Trophoblast cell (in vitro differentiated cells and primary cell): ENCODE data around the gene ZBTB1.

ENCODE experiments used
- DNase-seq, 2 donors: peaks; one replicate each; pipeline ENCODE4 v3.0.0-alpha.2; 2016
- H2AFZ ChIP-seq: 2 replicates; pipeline ENCODE4 v1.6.1; 2013; ENCODE audit warnings: low read length, moderate library complexity, mild to moderate bottlenecking; ENCODE audit not compliant: insufficient read depth, poor library complexity
- H2AK5ac ChIP-seq: 2 replicates; pipeline ENCODE4 v1.6.1; 2013; ENCODE audit warnings: mild to moderate bottlenecking, low read length
- H2BK120ac ChIP-seq: 2 replicates; pipeline ENCODE4 v1.6.1; 2013; ENCODE audit warnings: low read length, mild to moderate bottlenecking, moderate library complexity; ENCODE audit not compliant: insufficient read depth, poor library complexity
- H2BK12ac ChIP-seq: 2 replicates; pipeline ENCODE4 v1.6.1; 2013; ENCODE audit warnings: mild to moderate bottlenecking, low read length, moderate library complexity
- H2BK5ac ChIP-seq: 2 replicates; pipeline ENCODE4 v1.6.1; 2013; ENCODE audit warnings: low read length, low read depth, moderate library complexity, mild to moderate bottlenecking; ENCODE audit not compliant: poor library complexity
- H3K14ac ChIP-seq: 2 replicates; pipeline ENCODE4 v1.6.1; 2013; ENCODE audit warnings: mild to moderate bottlenecking, low read length
- H3K18ac ChIP-seq: 2 replicates; pipeline ENCODE4 v1.6.1; 2013; ENCODE audit warnings: mild to moderate bottlenecking, low read length
- H3K23ac ChIP-seq: 2 replicates; pipeline ENCODE4 v1.6.1; 2013; ENCODE audit warnings: low read length
- H3K27ac ChIP-seq: 2 replicates; pipeline ENCODE4 v1.5.1; 2013; ENCODE audit warnings: low read depth, mild to moderate bottlenecking, inconsistent platforms, low read length, moderate library complexity
- H3K27me3 ChIP-seq: 2 replicates; pipeline ENCODE4 v1.6.1; 2013; ENCODE audit warnings: inconsistent platforms, mild to moderate bottlenecking, low read length, moderate library complexity; ENCODE audit not compliant: insufficient read depth
- H3K36me3 ChIP-seq, 2 experiments: 1 replicate in 1 of 2; 2 replicates in 1 of 2; pipeline ENCODE4 v1.6.1; 2013; ENCODE audit warnings: low read length in 2 of 2, mild to moderate bottlenecking in 2 of 2, moderate library complexity in 1 of 2; ENCODE audit not compliant: insufficient read depth in 2 of 2, control insufficient read depth in 1 of 2
- H3K4ac ChIP-seq: 2 replicates; pipeline ENCODE4 v1.6.1; 2013; ENCODE audit warnings: low read depth, mild to moderate bottlenecking, low read length, moderate library complexity
- H3K4me1 ChIP-seq, 2 experiments: 1 replicate in 1 of 2; 2 replicates in 1 of 2; pipeline ENCODE4 v1.6.1; 2013; ENCODE audit warnings: low read length in 2 of 2, mild to moderate bottlenecking in 2 of 2, moderate library complexity in 1 of 2; ENCODE audit not compliant: insufficient read depth in 2 of 2, control insufficient read depth in 1 of 2
- H3K4me2 ChIP-seq: 2 replicates; pipeline ENCODE4 v1.6.1; 2013; ENCODE audit warnings: inconsistent platforms, mild to moderate bottlenecking, low read length, moderate library complexity
- H3K4me3 ChIP-seq: 2 replicates; pipeline ENCODE4 v1.5.1; 2013; ENCODE audit warnings: mild to moderate bottlenecking, low read depth, low read length, inconsistent platforms
- H3K79me1 ChIP-seq: one replicate; pipeline ENCODE4 v1.6.1; 2013; ENCODE audit warnings: low read length
- H3K79me2 ChIP-seq: 2 replicates; pipeline ENCODE4 v1.6.1; 2013; ENCODE audit warnings: low read length, mild to moderate bottlenecking; ENCODE audit not compliant: control insufficient read depth, insufficient read depth, poor library complexity
- H3K9ac ChIP-seq: 2 replicates; pipeline ENCODE4 v1.6.1; 2013; ENCODE audit warnings: mild to moderate bottlenecking, low read length
- H3K9me3 ChIP-seq: 2 replicates; pipeline ENCODE4 v1.6.1; 2013; ENCODE audit warnings: low read depth, mild to moderate bottlenecking, control low read depth, inconsistent platforms, low read length; ENCODE audit not compliant: insufficient read depth
- H4K12ac ChIP-seq: 2 replicates; pipeline ENCODE4 v1.6.1; 2013; ENCODE audit warnings: low read depth, mild to moderate bottlenecking, low read length, moderate library complexity
- H4K8ac ChIP-seq: 2 replicates; pipeline ENCODE4 v1.6.1; 2013; ENCODE audit warnings: low read depth, mild to moderate bottlenecking, low read length, moderate library complexity
- H4K91ac ChIP-seq: one replicate; pipeline ENCODE4 v1.6.1; 2013; ENCODE audit warnings: low read depth, mild to moderate bottlenecking, low read length, moderate library complexity
- WGBS: extraction: QIAGEN DNeasy Blood & Tissue Kit; methylation state at CpG from one replicate; pipeline ENCODE4 v1.1.7; 2013; ENCODE audit warnings: missing lambda C conversion rate; ENCODE audit not compliant: insufficient read length, insufficient coverage; ENCODE audit errors: extremely low coverage; 5-methylcytosine and 5-hydroxymethylcytosine counted together

The ZBTB1 gene

DNA sequence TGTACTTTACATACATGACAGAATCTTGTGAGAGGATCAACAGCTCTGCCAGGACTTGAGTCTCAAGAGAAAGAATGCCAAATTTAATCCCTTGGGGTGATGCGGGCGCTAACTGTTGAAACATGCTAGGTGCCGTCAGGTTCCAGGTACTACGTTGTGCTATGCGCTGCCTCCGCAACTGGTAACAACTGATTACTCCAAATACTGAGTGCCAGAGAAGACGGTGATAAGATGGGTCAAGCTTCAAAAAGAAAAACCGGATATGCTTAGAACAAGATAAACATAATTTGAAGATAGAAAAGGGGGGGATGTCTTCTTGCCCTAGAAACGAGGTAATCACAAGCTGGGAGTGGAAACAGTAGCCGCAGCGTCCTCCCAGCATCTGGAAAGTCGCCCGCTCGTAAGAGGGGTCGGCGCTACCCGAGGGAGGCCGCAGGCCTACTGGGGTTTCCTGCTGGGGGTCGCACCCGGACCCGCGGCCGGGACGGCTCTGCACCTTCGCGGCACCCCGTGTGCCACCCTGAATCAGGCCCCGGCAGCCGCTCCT is 1.6 kb upstream of the ZBTB1 start:
- H2BK120ac ChIP-seq: peak overlapping the region; percentile 45
- H2BK5ac ChIP-seq: peak overlapping the region; percentile 98
- WGBS: no CpG with 5 or more reads among the region's 29 CpGs
- H2AFZ ChIP-seq: no peak overlapping the region
- H3K4me3 ChIP-seq: peak overlapping the region; percentile 93
- no peaks in the 10 kb centered on the region for H3K27me3 ChIP-seq
- peak overlapping the region; percentile 88 for H2AK5ac ChIP-seq
- H3K36me3 ChIP-seq: no peaks in the 10 kb centered on the region
- peaks cover 9 to 11% of the 10 kb centered on the region in 2 experiments for H3K4me1 ChIP-seq
- H3K79me2 ChIP-seq: peaks cover 32% of the 10 kb centered on the region
- H3K18ac ChIP-seq: peak overlapping the region; percentile 96
- DNase-seq: peak; percentile 68 to 77
- H3K4ac ChIP-seq: peak overlapping the region; percentile 96
- no peak overlapping the region for H3K23ac ChIP-seq
- peak overlapping the region; percentile 98 for H3K14ac ChIP-seq
- peak overlapping the region; percentile 100 for H3K27ac ChIP-seq
- peaks cover 33% of the 10 kb centered on the region for H3K79me1 ChIP-seq
- peak overlapping the region; percentile 31 for H4K12ac ChIP-seq
- H3K4me2 ChIP-seq: peak overlapping the region; percentile 99
- no peaks in the 10 kb centered on the region for H3K9me3 ChIP-seq
- H2BK12ac ChIP-seq: no peak overlapping the region
- H4K8ac ChIP-seq: peak overlapping the region; percentile 95
- peak overlapping the region; percentile 100 for H4K91ac ChIP-seq
- H3K9ac ChIP-seq: peak overlapping the region; percentile 50

DNA sequence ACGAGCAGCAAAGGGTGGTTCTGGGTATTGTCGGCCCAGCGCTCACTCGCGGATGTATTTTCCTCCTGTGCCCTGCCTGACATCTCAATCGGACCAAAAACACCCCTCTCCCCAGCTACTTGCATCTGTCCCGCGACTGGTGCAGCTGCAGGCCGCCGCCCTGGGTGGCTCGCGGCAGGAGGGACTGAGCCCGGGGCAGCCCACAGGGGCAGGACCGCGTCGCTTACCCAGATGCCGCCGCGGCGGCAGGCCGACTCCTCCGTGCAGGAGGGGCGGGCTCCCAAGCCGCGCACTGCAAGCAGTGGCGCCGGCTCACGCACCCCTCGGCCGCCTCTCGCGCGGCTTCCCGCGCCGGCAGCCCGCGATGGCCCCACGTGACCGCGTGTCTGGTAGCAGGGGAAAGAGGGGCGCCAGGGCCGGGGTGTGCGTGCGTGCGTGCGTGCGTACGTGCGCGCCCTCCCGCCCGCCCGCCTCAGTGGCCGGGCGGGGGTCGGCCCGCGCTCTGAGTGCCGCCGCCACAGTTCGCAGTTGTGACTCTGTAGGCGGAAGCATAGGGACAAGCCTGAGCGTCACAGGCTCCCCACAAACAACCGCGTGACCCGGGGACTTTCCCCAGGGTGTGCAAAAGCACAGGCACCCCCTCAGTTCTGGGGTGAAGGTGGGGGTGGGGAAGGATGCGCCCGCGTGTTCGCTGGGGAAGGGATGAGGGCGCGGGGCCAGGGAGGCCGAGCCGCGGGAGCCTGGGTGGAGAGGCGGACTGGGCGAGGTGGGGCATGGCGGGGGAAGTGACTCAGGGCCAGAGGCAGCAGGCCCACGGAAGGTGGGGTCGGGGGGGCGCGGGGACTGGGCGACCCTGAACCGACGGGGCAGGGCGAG is 898 bp upstream of the ZBTB1 start, which contains the start of gene ZBTB25:
ZBTB25 (minus strand) TSS at position 405 of the 876 bp plus-strand sequence. CDS start 13,305 bp downstream, outside the sequence.
- H4K8ac ChIP-seq: peak within 1 kb of the TSS; percentile 95
- H3K4me2 ChIP-seq: peak within 1 kb of the TSS; percentile 99
- H3K18ac ChIP-seq: peak within 1 kb of the TSS; percentile 96
- peaks cover 9 to 11% of the 10 kb centered on the region in 2 experiments for H3K4me1 ChIP-seq
- no peaks in the 10 kb centered on the region for H3K27me3 ChIP-seq
- H3K9me3 ChIP-seq: no peaks in the 10 kb centered on the region
- H2BK12ac ChIP-seq: peak within 1 kb of the TSS; percentile 67
- no CpG with 5 or more reads among the region's 87 CpGs for WGBS
- peak within 1 kb of the TSS; percentile 93 for H3K4me3 ChIP-seq
- peak within 1 kb of the TSS; percentile 97 for H4K12ac ChIP-seq
- peaks cover 33% of the 10 kb centered on the region for H3K79me1 ChIP-seq
- no peaks in the 10 kb centered on the region for H3K36me3 ChIP-seq
- H3K79me2 ChIP-seq: peaks cover 32% of the 10 kb centered on the region
- DNase-seq: peak; percentile 91 to 93
- peak within 1 kb of the TSS; percentile 98 for H3K14ac ChIP-seq
- H2AFZ ChIP-seq: peak within 1 kb of the TSS; percentile 82
- H3K23ac ChIP-seq: no peak within 1 kb of the TSS
- peak within 1 kb of the TSS; percentile 98 for H2AK5ac ChIP-seq
- peak within 1 kb of the TSS; percentile 100 for H3K27ac ChIP-seq
- peak within 1 kb of the TSS; percentile 97 for H3K4ac ChIP-seq
- H2BK5ac ChIP-seq: peak within 1 kb of the TSS; percentile 98
- H3K9ac ChIP-seq: peak within 1 kb of the TSS; percentile 100
- peak within 1 kb of the TSS; percentile 100 for H4K91ac ChIP-seq
- H2BK120ac ChIP-seq: peak within 1 kb of the TSS; percentile 45

DNA sequence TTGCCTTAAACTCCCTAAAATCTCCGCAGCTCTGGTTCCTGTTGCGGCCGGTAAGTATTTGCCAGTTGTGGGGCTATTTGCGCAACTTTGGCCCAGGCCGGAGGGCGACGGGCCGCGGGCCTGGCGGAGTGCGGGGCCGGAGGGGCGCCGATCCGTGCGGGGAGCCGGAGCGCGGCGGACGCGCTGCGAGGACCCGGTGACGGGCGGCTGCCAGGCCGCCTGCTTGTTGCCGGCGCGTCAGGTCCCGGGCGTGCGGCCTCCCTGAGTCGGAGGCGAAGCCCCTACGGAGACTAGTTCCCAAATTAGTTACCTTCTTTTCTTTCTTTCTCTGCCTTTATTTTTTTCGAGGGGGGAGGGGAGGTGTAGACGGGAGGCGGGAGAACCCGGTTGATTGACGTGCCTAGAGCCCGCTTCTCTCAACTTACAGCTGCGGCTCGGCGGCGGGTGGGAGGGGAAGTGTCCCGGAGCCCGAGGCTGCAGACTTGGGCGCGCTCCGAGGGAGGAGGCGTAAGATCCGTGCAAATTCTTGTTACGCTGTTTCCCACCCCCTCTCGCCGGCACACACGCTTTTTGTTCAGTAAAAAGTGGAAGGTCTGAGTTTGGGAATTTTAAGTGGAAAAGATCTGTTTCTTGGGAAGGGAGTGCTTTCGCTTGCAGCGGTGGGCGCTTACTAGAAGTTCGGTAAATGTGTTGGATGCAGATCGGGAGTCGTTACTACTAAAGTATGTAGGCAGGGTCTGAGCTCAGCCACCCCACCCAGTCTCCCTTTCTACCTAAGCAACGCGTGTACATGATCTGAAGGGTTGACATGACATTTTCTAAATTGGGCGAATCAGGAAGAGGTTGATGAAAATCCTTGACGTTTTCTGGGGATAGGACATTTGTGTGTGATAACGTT is 576 bp downstream of the ZBTB1 start:
- peak overlapping the region; percentile 100 for H3K9ac ChIP-seq
- H3K18ac ChIP-seq: peak overlapping the region; percentile 92
- H3K79me1 ChIP-seq: peaks cover 35% of the 10 kb centered on the region
- peak overlapping the region; percentile 95 for H4K8ac ChIP-seq
- DNase-seq: peak; percentile 83 to 87
- peak overlapping the region; percentile 55 for H2BK12ac ChIP-seq
- H3K36me3 ChIP-seq: no peaks in the 10 kb centered on the region
- H3K9me3 ChIP-seq: no peaks in the 10 kb centered on the region
- H3K27me3 ChIP-seq: no peaks in the 10 kb centered on the region
- peak overlapping the region; percentile 100 for H4K91ac ChIP-seq
- peak overlapping the region; percentile 37 for H3K23ac ChIP-seq
- peak overlapping the region; percentile 100 for H3K27ac ChIP-seq
- no CpG with 5 or more reads among the region's 68 CpGs for WGBS
- H2AK5ac ChIP-seq: peak overlapping the region; percentile 98
- peak overlapping the region; percentile 82 for H2AFZ ChIP-seq
- H3K14ac ChIP-seq: peak overlapping the region; percentile 98
- H3K79me2 ChIP-seq: peaks cover 37% of the 10 kb centered on the region
- H2BK5ac ChIP-seq: peak overlapping the region; percentile 98
- H3K4me3 ChIP-seq: peak overlapping the region; percentile 93
- H3K4ac ChIP-seq: peak overlapping the region; percentile 97
- H2BK120ac ChIP-seq: peak overlapping the region; percentile 45
- H4K12ac ChIP-seq: peak overlapping the region; percentile 97
- H3K4me1 ChIP-seq: peaks cover 13 to 15% of the 10 kb centered on the region in 2 experiments
- peak overlapping the region; percentile 99 for H3K4me2 ChIP-seq

DNA sequence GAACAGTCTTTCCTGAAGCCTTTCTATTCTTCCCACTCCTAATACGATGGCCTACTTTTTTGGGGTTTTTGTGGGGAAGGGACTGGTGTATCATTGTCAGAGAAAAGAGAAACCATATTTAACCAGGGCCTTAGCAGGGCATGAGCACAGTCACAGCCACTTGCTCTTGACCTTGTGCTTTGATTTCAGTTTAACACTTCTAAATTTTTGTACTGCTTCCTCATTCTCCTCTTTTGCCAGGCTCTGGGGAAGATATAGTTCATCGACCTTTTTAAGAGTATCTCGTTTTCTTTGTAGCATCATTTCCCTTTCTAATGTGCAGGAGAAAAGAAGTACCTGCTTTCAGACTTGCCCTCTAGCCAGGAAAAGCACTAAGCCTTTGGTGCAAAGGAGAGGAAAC is 2.2 kb downstream of the ZBTB1 start:
- Histone ChIP-seq H3K79me2 (peaks cover 41% of the 10 kb centered on the region), H3K27ac (no peak overlapping the region), H4K91ac (no peak overlapping the region), H2AFZ (no peak overlapping the region), H4K8ac (no peak overlapping the region), H3K23ac (no peak overlapping the region), H3K4ac (peak overlapping the region; percentile 13), H3K79me1 (peaks cover 35% of the 10 kb centered on the region), H3K4me1 (peaks cover 10 to 15% of the 10 kb centered on the region in 2 experiments), H3K4me2 (peak overlapping the region; percentile 45), H2AK5ac (no peak overlapping the region), H3K18ac (no peak overlapping the region), H3K27me3 (no peaks in the 10 kb centered on the region), H2BK12ac (no peak overlapping the region), H3K9me3 (no peaks in the 10 kb centered on the region), H3K4me3 (no peak overlapping the region), H3K36me3 (peaks cover 0 to 3% of the 10 kb centered on the region in 2 experiments), H3K14ac (no peak overlapping the region), H2BK120ac (no peak overlapping the region), H3K9ac (no peak overlapping the region), H2BK5ac (no peak overlapping the region), H4K12ac (no peak overlapping the region)
- no peak for DNase-seq
- no CpG with 5 or more reads among the region's 3 CpGs for WGBS
